HG03095 (cell line): ENCODE data around the gene CYCS.

Experiments
- ATAC-seq: cut with Tn5 transposase; IDR thresholded peaks from one replicate; pipeline ENCODE4 v1.9.1; 2021; ENCODE audit warnings: moderate library complexity; ENCODE audit not compliant: unreplicated experiment

The CYCS gene

GRCh38 chr7:25073451-25073850 is 51.6 kb downstream of the CYCS start:
- no peak for ATAC-seq
